COLO668 (cell line): Measurements from ENCODE around the gene TEDDM1.
A peak's percentile ranks its signal among the peaks of the same experiment; 100 is the strongest.
"Not testable (repeated sequence)": the region's sequence is repeated elsewhere in the genome, so short reads cannot be mapped to it uniquely, and the experiment has no call there.

ENCODE experiments used
- DNase-seq: peaks from one replicate; lab custom pipeline; 2025; ENCODE audit not compliant: unreplicated experiment; lab: John Stamatoyannopoulos, UW

The TEDDM1 gene

GRCh38 chr1:182381962-182382819, 18.3 kb downstream of the TEDDM1 start:
- no peak for DNase-seq

GRCh38 chr1:182380199-182380598, 20.3 kb downstream of the TEDDM1 start:
- DNase-seq, result no peak

GRCh38 chr1:182379781-182380180, 20.7 kb downstream of the TEDDM1 start:
- DNase-seq, result not testable (repeated sequence)

GRCh38 chr1:182376936-182377574, 23.4 kb downstream of the TEDDM1 start:
- no peak for DNase-seq

GRCh38 chr1:182374101-182374834, 26.2 kb downstream of the TEDDM1 start:
- no peak for DNase-seq

GRCh38 chr1:182370532-182370931, 29.9 kb downstream of the TEDDM1 start:
- DNase-seq, result no peak

- no peak for DNase-seq
Observed at GRCh38 chr1:182368903-182369302, 31.6 kb downstream of the TEDDM1 start.

GRCh38 chr1:182368358-182368757, 32.1 kb downstream of the TEDDM1 start:
- no peak for DNase-seq

- DNase-seq, result no peak
Observed at GRCh38 chr1:182367926-182368325, 32.5 kb downstream of the TEDDM1 start.

- no peak for DNase-seq
Observed at GRCh38 chr1:182366596-182366995, 33.9 kb downstream of the TEDDM1 start.

- no peak for DNase-seq
Observed at GRCh38 chr1:182359645-182360044, 40.8 kb downstream of the TEDDM1 start.

GRCh38 chr1:182357913-182358312, 42.6 kb downstream of the TEDDM1 start:
- DNase-seq, result peak; percentile 63

- peak; percentile 24 for DNase-seq
Observed at GRCh38 chr1:182357171-182357570, 43.3 kb downstream of the TEDDM1 start.

- no peak for DNase-seq
Observed at GRCh38 chr1:182355723-182356098, 44.8 kb downstream of the TEDDM1 start.

- DNase-seq, result no peak
Observed at GRCh38 chr1:182351790-182352364, 48.6 kb downstream of the TEDDM1 start.

GRCh38 chr1:182350839-182351238, 49.6 kb downstream of the TEDDM1 start:
- DNase-seq, result no peak

GRCh38 chr1:182348961-182349747, 51.3 kb downstream of the TEDDM1 start:
- no peak for DNase-seq
